ENCODE measurements around the gene KIF26B.

KIF26B gene

DNA sequence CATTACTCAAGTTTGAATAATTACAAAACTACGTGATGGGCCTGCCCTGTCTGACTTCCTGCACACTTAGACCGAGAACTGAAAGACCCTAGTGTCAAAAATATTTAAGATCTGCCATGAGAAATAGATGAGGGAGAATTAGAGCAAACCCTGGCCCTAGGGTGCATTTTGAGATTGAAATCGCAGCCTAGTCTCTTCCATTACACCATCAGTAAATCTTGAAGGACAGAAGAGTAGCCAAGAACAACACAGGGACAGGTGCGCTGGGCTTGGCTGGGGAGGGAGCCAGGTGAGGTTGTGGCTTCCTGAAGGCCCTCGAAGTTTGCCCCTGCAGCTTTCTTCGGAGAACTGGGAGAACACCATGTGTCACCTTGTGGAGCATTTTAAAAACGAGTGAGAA is 36.7 kb upstream of the KIF26B start:
- no peak for TF ChIP-seq SNAI2 (CRISPR knock-in tag; IDR thresholded peaks at IDR 0.05)
- no peak for TF ChIP-seq RARB (CRISPR knock-in tag; IDR thresholded peaks at IDR 0.05)
- no peak for TF ChIP-seq TOX (CRISPR knock-in tag; IDR thresholded peaks at IDR 0.05; ENCODE audit: borderline replicate concordance)
- no peak for TF ChIP-seq GLIS3 (CRISPR knock-in tag; IDR thresholded peaks at IDR 0.05)
- no peak for TF ChIP-seq ZNF8 (CRISPR knock-in tag; IDR thresholded peaks at IDR 0.05)
- TF ChIP-seq, protein P1, sequence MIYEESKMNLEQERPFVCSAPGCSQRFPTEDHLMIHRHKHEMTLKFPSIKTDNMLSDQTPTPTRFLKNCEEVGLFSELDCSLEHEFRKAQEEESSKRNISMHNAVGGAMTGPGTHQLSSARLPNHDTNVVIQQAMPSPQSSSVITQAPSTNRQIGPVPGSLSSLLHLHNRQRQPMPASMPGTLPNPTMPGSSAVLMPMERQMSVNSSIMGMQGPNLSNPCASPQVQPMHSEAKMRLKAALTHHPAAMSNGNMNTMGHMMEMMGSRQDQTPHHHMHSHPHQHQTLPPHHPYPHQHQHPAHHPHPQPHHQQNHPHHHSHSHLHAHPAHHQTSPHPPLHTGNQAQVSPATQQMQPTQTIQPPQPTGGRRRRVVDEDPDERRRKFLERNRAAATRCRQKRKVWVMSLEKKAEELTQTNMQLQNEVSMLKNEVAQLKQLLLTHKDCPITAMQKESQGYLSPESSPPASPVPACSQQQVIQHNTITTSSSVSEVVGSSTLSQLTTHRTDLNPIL (CRISPR knock-in tag; IDR thresholded peaks at IDR 0.05; ENCODE audit: low read depth), result no peak
- TF ChIP-seq, protein P2, sequence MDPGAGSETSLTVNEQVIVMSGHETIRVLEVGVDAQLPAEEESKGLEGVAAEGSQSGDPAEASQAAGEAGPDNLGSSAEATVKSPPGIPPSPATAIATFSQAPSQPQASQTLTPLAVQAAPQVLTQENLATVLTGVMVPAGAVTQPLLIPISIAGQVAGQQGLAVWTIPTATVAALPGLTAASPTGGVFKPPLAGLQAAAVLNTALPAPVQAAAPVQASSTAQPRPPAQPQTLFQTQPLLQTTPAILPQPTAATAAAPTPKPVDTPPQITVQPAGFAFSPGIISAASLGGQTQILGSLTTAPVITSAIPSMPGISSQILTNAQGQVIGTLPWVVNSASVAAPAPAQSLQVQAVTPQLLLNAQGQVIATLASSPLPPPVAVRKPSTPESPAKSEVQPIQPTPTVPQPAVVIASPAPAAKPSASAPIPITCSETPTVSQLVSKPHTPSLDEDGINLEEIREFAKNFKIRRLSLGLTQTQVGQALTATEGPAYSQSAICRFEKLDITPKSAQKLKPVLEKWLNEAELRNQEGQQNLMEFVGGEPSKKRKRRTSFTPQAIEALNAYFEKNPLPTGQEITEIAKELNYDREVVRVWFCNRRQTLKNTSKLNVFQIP (CRISPR knock-in tag; IDR thresholded peaks at IDR 0.05; ENCODE audit: borderline replicate concordance, low read depth), result no peak
- TF ChIP-seq, protein P3, sequence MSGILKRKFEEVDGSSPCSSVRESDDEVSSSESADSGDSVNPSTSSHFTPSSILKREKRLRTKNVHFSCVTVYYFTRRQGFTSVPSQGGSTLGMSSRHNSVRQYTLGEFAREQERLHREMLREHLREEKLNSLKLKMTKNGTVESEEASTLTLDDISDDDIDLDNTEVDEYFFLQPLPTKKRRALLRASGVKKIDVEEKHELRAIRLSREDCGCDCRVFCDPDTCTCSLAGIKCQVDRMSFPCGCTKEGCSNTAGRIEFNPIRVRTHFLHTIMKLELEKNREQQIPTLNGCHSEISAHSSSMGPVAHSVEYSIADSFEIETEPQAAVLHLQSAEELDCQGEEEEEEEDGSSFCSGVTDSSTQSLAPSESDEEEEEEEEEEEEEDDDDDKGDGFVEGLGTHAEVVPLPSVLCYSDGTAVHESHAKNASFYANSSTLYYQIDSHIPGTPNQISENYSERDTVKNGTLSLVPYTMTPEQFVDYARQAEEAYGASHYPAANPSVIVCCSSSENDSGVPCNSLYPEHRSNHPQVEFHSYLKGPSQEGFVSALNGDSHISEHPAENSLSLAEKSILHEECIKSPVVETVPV (CRISPR knock-in tag; IDR thresholded peaks at IDR 0.05), result no peak
- TF ChIP-seq PPARA (CRISPR knock-in tag; IDR thresholded peaks at IDR 0.05; ENCODE audit: borderline replicate concordance), result no peak
- TF ChIP-seq BACH2 (CRISPR knock-in tag; IDR thresholded peaks at IDR 0.05; ENCODE audit: borderline replicate concordance), result no peak
- TF ChIP-seq, protein P4, sequence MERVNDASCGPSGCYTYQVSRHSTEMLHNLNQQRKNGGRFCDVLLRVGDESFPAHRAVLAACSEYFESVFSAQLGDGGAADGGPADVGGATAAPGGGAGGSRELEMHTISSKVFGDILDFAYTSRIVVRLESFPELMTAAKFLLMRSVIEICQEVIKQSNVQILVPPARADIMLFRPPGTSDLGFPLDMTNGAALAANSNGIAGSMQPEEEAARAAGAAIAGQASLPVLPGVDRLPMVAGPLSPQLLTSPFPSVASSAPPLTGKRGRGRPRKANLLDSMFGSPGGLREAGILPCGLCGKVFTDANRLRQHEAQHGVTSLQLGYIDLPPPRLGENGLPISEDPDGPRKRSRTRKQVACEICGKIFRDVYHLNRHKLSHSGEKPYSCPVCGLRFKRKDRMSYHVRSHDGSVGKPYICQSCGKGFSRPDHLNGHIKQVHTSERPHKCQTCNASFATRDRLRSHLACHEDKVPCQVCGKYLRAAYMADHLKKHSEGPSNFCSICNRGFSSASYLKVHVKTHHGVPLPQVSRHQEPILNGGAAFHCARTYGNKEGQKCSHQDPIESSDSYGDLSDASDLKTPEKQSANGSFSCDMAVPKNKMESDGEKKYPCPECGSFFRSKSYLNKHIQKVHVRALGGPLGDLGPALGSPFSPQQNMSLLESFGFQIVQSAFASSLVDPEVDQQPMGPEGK (CRISPR knock-in tag; IDR thresholded peaks at IDR 0.05; ENCODE audit: borderline replicate concordance), result no peak
- TF ChIP-seq ZFP30 (CRISPR knock-in tag; IDR thresholded peaks at IDR 0.05), result no peak
- TF ChIP-seq ZNF565 (CRISPR knock-in tag; conservative IDR thresholded peaks at IDR 0.05; ENCODE audit: low read depth), result no peak
- TF ChIP-seq ISL1 (CRISPR knock-in tag; IDR thresholded peaks at IDR 0.05), result no peak
- TF ChIP-seq OSR1 (CRISPR knock-in tag; IDR thresholded peaks at IDR 0.05), result no peak
- no peak for TF ChIP-seq TCF4 (CRISPR knock-in tag; IDR thresholded peaks at IDR 0.05; ENCODE audit: borderline replicate concordance)
- ATAC-seq, result no peak

DNA sequence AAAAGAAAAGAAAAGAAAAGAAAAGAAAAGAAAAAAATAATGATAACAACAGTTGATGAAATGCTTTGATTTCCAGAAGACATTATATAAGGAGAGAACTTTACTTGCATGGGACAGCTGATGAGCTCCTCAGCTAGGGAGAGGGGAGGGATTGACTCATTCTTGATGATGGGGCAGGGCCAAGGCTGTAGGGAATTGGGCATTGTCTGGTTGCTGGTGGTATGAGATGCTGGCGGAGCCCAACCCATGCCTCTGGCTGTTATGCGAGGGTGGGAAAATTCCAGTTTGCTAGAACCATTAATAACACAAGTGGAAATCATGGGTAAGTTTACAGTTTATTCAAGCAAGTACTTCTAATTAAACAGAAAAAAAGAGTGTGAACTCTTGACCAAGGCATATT is 36.0 kb upstream of the KIF26B start:
- TF ChIP-seq, protein P3 (CRISPR knock-in tag; IDR thresholded peaks at IDR 0.05), result no peak
- TF ChIP-seq, protein P4 (CRISPR knock-in tag; IDR thresholded peaks at IDR 0.05; ENCODE audit: borderline replicate concordance), result no peak
- TF ChIP-seq GLIS3 (CRISPR knock-in tag; IDR thresholded peaks at IDR 0.05) (no peak), ZFP3 (CRISPR knock-in tag; IDR thresholded peaks at IDR 0.05) (no peak), TCF4 (CRISPR knock-in tag; IDR thresholded peaks at IDR 0.05; ENCODE audit: borderline replicate concordance) (no peak), TOX (CRISPR knock-in tag; IDR thresholded peaks at IDR 0.05; ENCODE audit: borderline replicate concordance) (no peak), ISL1 (CRISPR knock-in tag; IDR thresholded peaks at IDR 0.05) (no peak), PPARA (CRISPR knock-in tag; IDR thresholded peaks at IDR 0.05; ENCODE audit: borderline replicate concordance) (no peak), ESRRG (CRISPR knock-in tag; IDR thresholded peaks at IDR 0.05) (no peak), CSDC2 (CRISPR knock-in tag; IDR thresholded peaks at IDR 0.05) (no peak), OSR1 (CRISPR knock-in tag; IDR thresholded peaks at IDR 0.05) (no peak), SNAI2 (CRISPR knock-in tag; IDR thresholded peaks at IDR 0.05) (no peak)
- TF ChIP-seq, protein P5, sequence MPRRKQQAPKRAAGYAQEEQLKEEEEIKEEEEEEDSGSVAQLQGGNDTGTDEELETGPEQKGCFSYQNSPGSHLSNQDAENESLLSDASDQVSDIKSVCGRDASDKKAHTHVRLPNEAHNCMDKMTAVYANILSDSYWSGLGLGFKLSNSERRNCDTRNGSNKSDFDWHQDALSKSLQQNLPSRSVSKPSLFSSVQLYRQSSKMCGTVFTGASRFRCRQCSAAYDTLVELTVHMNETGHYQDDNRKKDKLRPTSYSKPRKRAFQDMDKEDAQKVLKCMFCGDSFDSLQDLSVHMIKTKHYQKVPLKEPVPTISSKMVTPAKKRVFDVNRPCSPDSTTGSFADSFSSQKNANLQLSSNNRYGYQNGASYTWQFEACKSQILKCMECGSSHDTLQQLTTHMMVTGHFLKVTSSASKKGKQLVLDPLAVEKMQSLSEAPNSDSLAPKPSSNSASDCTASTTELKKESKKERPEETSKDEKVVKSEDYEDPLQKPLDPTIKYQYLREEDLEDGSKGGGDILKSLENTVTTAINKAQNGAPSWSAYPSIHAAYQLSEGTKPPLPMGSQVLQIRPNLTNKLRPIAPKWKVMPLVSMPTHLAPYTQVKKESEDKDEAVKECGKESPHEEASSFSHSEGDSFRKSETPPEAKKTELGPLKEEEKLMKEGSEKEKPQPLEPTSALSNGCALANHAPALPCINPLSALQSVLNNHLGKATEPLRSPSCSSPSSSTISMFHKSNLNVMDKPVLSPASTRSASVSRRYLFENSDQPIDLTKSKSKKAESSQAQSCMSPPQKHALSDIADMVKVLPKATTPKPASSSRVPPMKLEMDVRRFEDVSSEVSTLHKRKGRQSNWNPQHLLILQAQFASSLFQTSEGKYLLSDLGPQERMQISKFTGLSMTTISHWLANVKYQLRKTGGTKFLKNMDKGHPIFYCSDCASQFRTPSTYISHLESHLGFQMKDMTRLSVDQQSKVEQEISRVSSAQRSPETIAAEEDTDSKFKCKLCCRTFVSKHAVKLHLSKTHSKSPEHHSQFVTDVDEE (CRISPR knock-in tag; IDR thresholded peaks at IDR 0.05), result no peak
- TF ChIP-seq, protein P2 (CRISPR knock-in tag; IDR thresholded peaks at IDR 0.05; ENCODE audit: borderline replicate concordance, low read depth), result no peak
- no peak for ATAC-seq

Data from SK-N-SH treated with all-trans-retinoic acid at 6 μM for 48 hours (cell line).